Heart right ventricle (tissue), 16 donors: ENCODE data around the gene UBAP2L. TPM values are rescaled to one million over a fixed set of nuclear protein-coding genes. Genes with fewer than 3 reads are reported as not detected.

Experiments
- ATAC-seq, 8 donors: fragments of 200-7000 bp; cut with Tn5 transposase; one replicate each; pipeline ENCODE4 v1.9.1; 2020; ENCODE audit warnings: mild to moderate bottlenecking in 8 of 8, moderate library complexity in 8 of 8, moderate number of reproducible peaks in 1 of 8
- DNase-seq, 2 donors: peaks; one replicate each; pipeline ENCODE4 v3.0.0-alpha.2; 2020
- H3K27ac ChIP-seq, 10 donors: fragments of 200-600 bp; sonication (generic) in 2 of 10; one replicate each; pipeline versions ENCODE4 v1.5.0 to v1.8.0; 2020 to 2022; ENCODE audit warnings: mild to moderate bottlenecking in 3 of 10
- H3K27me3 ChIP-seq, 7 donors: fragments of 200-600 bp; one replicate each; pipeline ENCODE4 v1.8.0; 2021 to 2022; ENCODE audit warnings: mild to moderate bottlenecking in 2 of 7
- H3K36me3 ChIP-seq, 9 donors: fragments of 200-600 bp; sonication (generic) in 1 of 9; one replicate each; pipeline versions ENCODE4 v1.5.0 to v1.8.0; 2020 to 2022; ENCODE audit warnings: mild to moderate bottlenecking in 2 of 9
- H3K4me1 ChIP-seq, 9 donors: fragments of 200-600 bp; sonication (generic) in 1 of 9; one replicate each; pipeline versions ENCODE4 v1.5.0 to v1.8.0; 2020 to 2022; ENCODE audit warnings: mild to moderate bottlenecking in 4 of 9
- H3K4me3 ChIP-seq, 10 donors: fragments of 200-600 bp; sonication (generic) in 2 of 10; one replicate each; pipeline versions ENCODE4 v1.5.0 to v1.8.0; 2020 to 2022; ENCODE audit warnings: mild to moderate bottlenecking in 7 of 10, moderate library complexity in 2 of 10
- H3K9me3 ChIP-seq, 11 donors: fragments of 200-600 bp in 10 of 11; sonication (generic) in 2 of 11; one replicate each; pipeline versions ENCODE4 v1.5.0 to v1.8.0; 2013 to 2022; ENCODE audit warnings: mild to moderate bottlenecking in 2 of 11, control low read depth in 1 of 11, moderate library complexity in 1 of 11
- WGBS, 2 donors: extraction: QIAGEN DNeasy Blood & Tissue Kit; methylation state at CpG; one replicate each; pipeline ENCODE4 v1.1.7; 2013; ENCODE audit warnings: inconsistent platforms in 1 of 2; 5-methylcytosine and 5-hydroxymethylcytosine counted together
- intact Hi-C, 10 donors: fragments of 100-400 bp; cut with DNase I; formaldehyde crosslinking; loops; one replicate each; pipeline versions ENCODE4 v1.11.1 to v1.14.2; 2022
- long read RNA-seq, 3 donors: library from polyadenylated mRNA; unstranded; transcript quantifications; one replicate each; pipeline ENCODE4 v2.0.0, GENCODE V29; 2020 to 2021
- polyA plus RNA-seq, 2 donors: library from polyadenylated mRNA; stranded (reverse); fragments of 200-250 nt; gene quantifications; one replicate each; pipeline ENCODE4 v1.2.3, GENCODE V29; 2013
- total RNA-seq, 10 donors: library from RNA; stranded (reverse); fragmentation: NEBNext Ultra II Directional in 3 of 10; extraction: Animal tissue kit (Norgen Biotek cat#: 25700) in 3 of 10; gene quantifications; one replicate each; pipeline versions ENCODE4 v1.2.1 to v1.2.4, GENCODE V29; 2021 to 2023
- TF ChIP-seq, protein P1 (sequence below), 9 donors: fragments of 200-600 bp; sonication (generic) in 2 of 9; IDR thresholded peaks; one replicate each; pipeline versions ENCODE4 v1.5.0 to v1.8.0; 2021 to 2022; ENCODE audit warnings: antibody characterized with exemption in 9 of 9, mild to moderate bottlenecking in 5 of 9, moderate library complexity in 1 of 9
- donor health status: Arrhythmogenic right ventricular cardiomyopathy.
- donor health status: ischemic (EF 13 %, LVEDD 7.1; RV severe dilation, severe dysfunction).
- donor health status: healthy with polysubstance abuse.
- donor health status: DM: no; HTN: yes; CAD: no.
- donor health status: DM: no; HTN: no; CAD: no.
- donor health status: ischemic (EF 25% LVEDD 6.9; RV normal size, moderate dysfunction).
- donor health status: ischemic (EF 25% LVEDD 5.7; RV mildly dilated, moderate dysfunction).
- donor health status: healthy.
- donor health status: DM: yes; HTN: yes; CAD: no.
- donor health status: Ischemic cardiomyopathy.
- donor health status: ischemic (EF 35%, LVEDD 5.7; RV mildly dilated, moderate dysfunction).
- donor health status: nonischemic (EF 11% LVEDD 7.7; RV severe dilation, severe dysfunction).
- donor health status: DM: yes; HTN: yes; CAD: no.
- donor health status: PGD.
- donor health status: ischemic (EF 29% LVEDD 5.4; RV normal size, mild dysfunction).
- donor health status: nonischemic (EF 23%, LVEDD 6.1; RV moderate dilation, normal function).

UBAP2L gene, protein sequence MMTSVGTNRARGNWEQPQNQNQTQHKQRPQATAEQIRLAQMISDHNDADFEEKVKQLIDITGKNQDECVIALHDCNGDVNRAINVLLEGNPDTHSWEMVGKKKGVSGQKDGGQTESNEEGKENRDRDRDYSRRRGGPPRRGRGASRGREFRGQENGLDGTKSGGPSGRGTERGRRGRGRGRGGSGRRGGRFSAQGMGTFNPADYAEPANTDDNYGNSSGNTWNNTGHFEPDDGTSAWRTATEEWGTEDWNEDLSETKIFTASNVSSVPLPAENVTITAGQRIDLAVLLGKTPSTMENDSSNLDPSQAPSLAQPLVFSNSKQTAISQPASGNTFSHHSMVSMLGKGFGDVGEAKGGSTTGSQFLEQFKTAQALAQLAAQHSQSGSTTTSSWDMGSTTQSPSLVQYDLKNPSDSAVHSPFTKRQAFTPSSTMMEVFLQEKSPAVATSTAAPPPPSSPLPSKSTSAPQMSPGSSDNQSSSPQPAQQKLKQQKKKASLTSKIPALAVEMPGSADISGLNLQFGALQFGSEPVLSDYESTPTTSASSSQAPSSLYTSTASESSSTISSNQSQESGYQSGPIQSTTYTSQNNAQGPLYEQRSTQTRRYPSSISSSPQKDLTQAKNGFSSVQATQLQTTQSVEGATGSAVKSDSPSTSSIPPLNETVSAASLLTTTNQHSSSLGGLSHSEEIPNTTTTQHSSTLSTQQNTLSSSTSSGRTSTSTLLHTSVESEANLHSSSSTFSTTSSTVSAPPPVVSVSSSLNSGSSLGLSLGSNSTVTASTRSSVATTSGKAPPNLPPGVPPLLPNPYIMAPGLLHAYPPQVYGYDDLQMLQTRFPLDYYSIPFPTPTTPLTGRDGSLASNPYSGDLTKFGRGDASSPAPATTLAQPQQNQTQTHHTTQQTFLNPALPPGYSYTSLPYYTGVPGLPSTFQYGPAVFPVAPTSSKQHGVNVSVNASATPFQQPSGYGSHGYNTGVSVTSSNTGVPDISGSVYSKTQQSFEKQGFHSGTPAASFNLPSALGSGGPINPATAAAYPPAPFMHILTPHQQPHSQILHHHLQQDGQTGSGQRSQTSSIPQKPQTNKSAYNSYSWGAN
- total RNA-seq (100 to 1,000 TPM; 103 to 135 (median 112) TPM), polyA plus RNA-seq (10 to 100 TPM; 55.2 to 61.8 TPM)
- long read RNA-seq, donor 1, partial matches to known transcripts: 8 of 26 reads
- long read RNA-seq, donor 1, other reads (novel, unspliced or antisense): 17 of 26 reads
- long read RNA-seq, donor 2, partial matches to known transcripts: 15 of 25 reads
- long read RNA-seq, donor 2, other reads (novel, unspliced or antisense): 10 of 25 reads
- long read RNA-seq, donor 3, partial matches to known transcripts: 33 of 74 reads
- long read RNA-seq, donor 3, other reads (novel, unspliced or antisense): 40 of 74 reads

DNA sequence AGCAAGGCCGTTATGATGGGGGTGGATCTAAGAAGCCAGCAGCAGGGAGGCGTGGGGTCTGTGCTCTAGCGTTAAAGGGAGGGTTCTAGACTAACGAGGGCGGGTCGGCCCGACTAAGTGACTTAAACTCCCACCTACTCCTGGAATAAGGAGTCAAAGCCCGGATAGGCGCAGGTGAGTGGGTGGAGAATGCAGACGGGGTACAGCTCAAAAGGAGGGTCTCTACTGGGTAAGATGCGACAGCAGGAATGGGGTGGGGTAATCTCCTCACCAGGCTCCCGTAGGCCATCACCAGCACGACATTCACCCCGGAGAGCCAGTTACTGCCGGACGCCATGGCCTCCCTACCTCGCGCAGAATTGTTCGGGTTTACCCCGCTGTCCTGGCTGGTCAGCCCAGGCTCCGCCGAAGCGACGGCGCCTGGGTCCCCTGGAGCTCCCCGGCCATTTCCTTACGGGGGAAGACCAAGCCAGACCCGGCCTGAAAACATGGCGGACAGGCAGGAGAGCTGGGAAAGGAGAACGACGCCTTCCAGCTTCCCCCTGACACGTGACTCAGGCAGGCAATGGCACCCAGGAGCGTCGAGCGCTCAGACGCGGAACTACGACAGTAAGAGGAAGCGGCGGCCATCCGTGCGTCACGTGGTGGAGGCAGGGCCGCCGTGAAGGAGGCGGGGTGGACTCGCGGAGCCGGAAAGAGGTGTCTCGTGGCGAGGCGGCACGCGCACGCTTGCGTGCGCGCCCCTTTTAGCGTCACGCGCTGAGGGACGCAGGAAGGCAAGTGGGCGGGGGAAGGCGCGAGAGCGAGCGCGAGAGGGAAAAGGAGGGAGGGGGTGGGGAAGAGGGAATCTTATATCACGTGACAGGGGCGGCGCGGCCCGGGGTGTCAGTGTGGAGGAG lies at the start of gene UBAP2L:
Gene UBAP2L, plus strand, starts transcription at position 885 of the 899 bp plus-strand sequence. CDS start 4,169 bp downstream, outside the sequence.
- Histone ChIP-seq H3K4me3 (peak within 1 kb of the TSS; percentile 69 to 93 (median 88)), H3K9me3 (no peaks in the 10 kb centered on the region), H3K36me3 (peaks cover 0 to 49% (median 8%) of the 10 kb centered on the region in 9 donors), H3K27ac (peak within 1 kb of the TSS; percentile 90 to 100 (median 99)), H3K27me3 (no peaks in the 10 kb centered on the region), H3K4me1 (peaks cover 14 to 67% (median 62%) of the 10 kb centered on the region in 9 donors)
- ATAC-seq (peak; percentile 97 to 99 (median 98)), DNase-seq (peak; percentile 99)
- WGBS, 2 donors: 0% methylated on average over 72 to 73 of the region's 73 CpGs
- intact Hi-C loops: loop anchor here in 4 of 10 donors (2.0 to 5.0 kb wide), 6 partner anchors 37 to 52 kb away; partner anchors contain the start of gene HAX1 (in 3 of the 4)
- TF ChIP-seq, protein P1, sequence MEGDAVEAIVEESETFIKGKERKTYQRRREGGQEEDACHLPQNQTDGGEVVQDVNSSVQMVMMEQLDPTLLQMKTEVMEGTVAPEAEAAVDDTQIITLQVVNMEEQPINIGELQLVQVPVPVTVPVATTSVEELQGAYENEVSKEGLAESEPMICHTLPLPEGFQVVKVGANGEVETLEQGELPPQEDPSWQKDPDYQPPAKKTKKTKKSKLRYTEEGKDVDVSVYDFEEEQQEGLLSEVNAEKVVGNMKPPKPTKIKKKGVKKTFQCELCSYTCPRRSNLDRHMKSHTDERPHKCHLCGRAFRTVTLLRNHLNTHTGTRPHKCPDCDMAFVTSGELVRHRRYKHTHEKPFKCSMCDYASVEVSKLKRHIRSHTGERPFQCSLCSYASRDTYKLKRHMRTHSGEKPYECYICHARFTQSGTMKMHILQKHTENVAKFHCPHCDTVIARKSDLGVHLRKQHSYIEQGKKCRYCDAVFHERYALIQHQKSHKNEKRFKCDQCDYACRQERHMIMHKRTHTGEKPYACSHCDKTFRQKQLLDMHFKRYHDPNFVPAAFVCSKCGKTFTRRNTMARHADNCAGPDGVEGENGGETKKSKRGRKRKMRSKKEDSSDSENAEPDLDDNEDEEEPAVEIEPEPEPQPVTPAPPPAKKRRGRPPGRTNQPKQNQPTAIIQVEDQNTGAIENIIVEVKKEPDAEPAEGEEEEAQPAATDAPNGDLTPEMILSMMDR (IDR thresholded peaks at IDR 0.05): no peak

DNA sequence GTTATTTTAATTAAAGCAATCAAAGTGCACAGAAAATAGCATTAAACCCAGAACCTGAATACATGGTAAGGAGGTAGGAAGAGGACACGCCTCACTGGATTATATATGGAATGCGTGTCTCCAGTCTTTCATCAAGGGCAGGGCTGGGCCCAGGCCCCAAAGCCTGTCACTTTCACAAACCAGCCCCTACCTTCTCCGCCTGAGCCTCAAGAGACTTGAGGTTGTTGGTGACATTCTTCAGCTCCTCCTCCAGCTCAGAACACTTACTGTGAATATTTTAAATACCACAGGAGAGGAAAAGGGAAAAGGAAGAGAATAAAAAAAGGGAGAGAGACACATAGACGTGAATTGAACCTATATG lies 49.6 kb upstream of the UBAP2L start:
- intact Hi-C loops: no loop called here

DNA sequence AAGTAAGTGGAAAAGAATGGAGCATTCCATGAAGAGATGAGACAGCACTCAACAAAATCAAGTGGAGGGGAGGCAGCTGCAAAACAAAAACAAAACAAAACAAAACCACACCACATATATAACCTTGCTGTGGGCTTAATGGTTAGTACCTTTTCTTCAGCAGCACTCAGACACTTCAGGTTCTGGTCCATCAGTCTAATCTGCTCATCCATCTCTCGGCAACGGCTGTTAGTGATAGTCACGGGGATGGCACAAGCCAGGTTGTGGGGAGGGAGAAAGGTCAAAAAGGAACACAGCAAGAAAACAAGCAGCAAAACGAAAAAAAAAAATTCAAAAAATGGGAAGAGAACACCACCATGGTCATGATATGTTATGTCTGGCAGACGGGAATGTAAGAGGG lies 48.9 kb upstream of the UBAP2L start:
- no peaks in the 10 kb centered on the region for H3K9me3 ChIP-seq
- TF ChIP-seq, protein P1 (IDR thresholded peaks at IDR 0.05): no peak
- no peak overlapping the region for H3K27ac ChIP-seq
- peaks cover 0 to 95% (median 75%) of the 10 kb centered on the region in 9 donors for H3K36me3 ChIP-seq
- H3K4me1 ChIP-seq: peaks cover 2 to 23% (median 13%) of the 10 kb centered on the region in 9 donors
- H3K27me3 ChIP-seq: no peaks in the 10 kb centered on the region
- intact Hi-C loops: no loop called here
- WGBS, 2 donors: 90 to 92% methylated on average over 5 of the region's 5 CpGs
- no peak for ATAC-seq
- no peak overlapping the region for H3K4me3 ChIP-seq
- no peak for DNase-seq

More for the DNA sequence above, 49.6 kb upstream of the UBAP2L start:
- DNase-seq (no peak), ATAC-seq (no peak)
- no peak overlapping the region for H3K4me3 ChIP-seq
- TF ChIP-seq, protein P1 (IDR thresholded peaks at IDR 0.05): no peak
- H3K9me3 ChIP-seq: no peaks in the 10 kb centered on the region
- H3K4me1 ChIP-seq: peaks cover 2 to 16% (median 8%) of the 10 kb centered on the region in 9 donors
- peaks cover 0 to 100% (median 82%) of the 10 kb centered on the region in 9 donors for H3K36me3 ChIP-seq
- no peaks in the 10 kb centered on the region for H3K27me3 ChIP-seq
- WGBS, 2 donors: 93% methylated on average over 4 of the region's 4 CpGs
- H3K27ac ChIP-seq: no peak overlapping the region
